Activated CD4-positive, CD25-positive, alpha-beta regulatory T cell treated with anti-CD3 and anti-CD28 coated beads, Interleukin-2, amount 50 U/mL, for 72 hours (primary cell): ENCODE results near the gene WFDC1.

Source experiments
- DNase-seq: peaks from one replicate; pipeline ENCODE4 v3.0.0; 2021

Gene WFDC1

GRCh38 chr16:84357191-84357651, 62.5 kb downstream of the WFDC1 start:
- DNase-seq: no peak

- no peak for DNase-seq
Measured at GRCh38 chr16:84358601-84359295, 64.1 kb downstream of the WFDC1 start.

GRCh38 chr16:84359326-84359725, 64.6 kb downstream of the WFDC1 start:
- DNase-seq: no peak

- no peak for DNase-seq
Measured at GRCh38 chr16:84360170-84360569, 65.5 kb downstream of the WFDC1 start.

- no peak for DNase-seq
Measured at GRCh38 chr16:84360748-84361147, 66.1 kb downstream of the WFDC1 start.

- DNase-seq: no peak
Measured at GRCh38 chr16:84361546-84361945, 66.9 kb downstream of the WFDC1 start.

GRCh38 chr16:84362471-84362941, 67.8 kb downstream of the WFDC1 start:
- DNase-seq: no peak

- no peak for DNase-seq
Measured at GRCh38 chr16:84366208-84366607, 71.5 kb downstream of the WFDC1 start.

- DNase-seq: no peak
Measured at GRCh38 chr16:84367297-84367680, 72.6 kb downstream of the WFDC1 start.

- DNase-seq: no peak
Measured at GRCh38 chr16:84367750-84368307, 73.2 kb downstream of the WFDC1 start.

- no peak for DNase-seq
Measured at GRCh38 chr16:84368308-84368996, 73.8 kb downstream of the WFDC1 start, which contains the start of gene ATP2C2. TSS of gene ATP2C2 (plus strand) at chr16:84368538. CDS start at chr16:84368616, 78 bp downstream.

- no peak for DNase-seq
Measured at GRCh38 chr16:84369105-84369504, 74.4 kb downstream of the WFDC1 start.

- no peak for DNase-seq
Measured at GRCh38 chr16:84369938-84370627, 75.4 kb downstream of the WFDC1 start.

- DNase-seq: no peak
Measured at GRCh38 chr16:84370723-84371552, 76.3 kb downstream of the WFDC1 start.

GRCh38 chr16:84371553-84371865, 76.8 kb downstream of the WFDC1 start:
- DNase-seq: no peak

GRCh38 chr16:84373907-84374489, 79.3 kb downstream of the WFDC1 start:
- no peak for DNase-seq

- DNase-seq: no peak
Measured at GRCh38 chr16:84378099-84378498, 83.4 kb downstream of the WFDC1 start.

- DNase-seq: no peak
Measured at GRCh38 chr16:84378567-84378966, 83.9 kb downstream of the WFDC1 start.

GRCh38 chr16:84379008-84379708, 84.5 kb downstream of the WFDC1 start:
- DNase-seq: no peak
